Cerebellar cortex (tissue), 1 donor: ENCODE data around the gene R3HDM4.

Experiments used
- DNase-seq: peaks from one replicate; pipeline ENCODE4 v3.0.0-alpha.2; 2015; ENCODE audit warnings: low spot score

R3HDM4 gene

GRCh38 chr19:947090-947706, 34.2 kb upstream of the R3HDM4 start:
- DNase-seq: no peak

- DNase-seq: no peak
Measured at GRCh38 chr19:945401-946252, 32.6 kb upstream of the R3HDM4 start.

GRCh38 chr19:944663-945241, 31.7 kb upstream of the R3HDM4 start:
- no peak for DNase-seq

- no peak for DNase-seq
Measured at GRCh38 chr19:944171-944567, 31.1 kb upstream of the R3HDM4 start.

- DNase-seq: no peak
Measured at GRCh38 chr19:943551-944170, 30.6 kb upstream of the R3HDM4 start.

- DNase-seq: no peak
Measured at GRCh38 chr19:942133-942645, 29.2 kb upstream of the R3HDM4 start.

GRCh38 chr19:941292-942132, 28.5 kb upstream of the R3HDM4 start:
- no peak for DNase-seq

GRCh38 chr19:940591-941291, 27.7 kb upstream of the R3HDM4 start:
- DNase-seq: no peak

GRCh38 chr19:939922-940321, 26.9 kb upstream of the R3HDM4 start:
- no peak for DNase-seq

GRCh38 chr19:939439-939838, 26.4 kb upstream of the R3HDM4 start:
- DNase-seq: no peak

- no peak for DNase-seq
Measured at GRCh38 chr19:938233-938923, 25.4 kb upstream of the R3HDM4 start.

GRCh38 chr19:937259-937694, 24.3 kb upstream of the R3HDM4 start:
- DNase-seq: no peak

GRCh38 chr19:936175-936546, 23.1 kb upstream of the R3HDM4 start:
- DNase-seq: no peak

- peak; percentile 64 for DNase-seq
Measured at GRCh38 chr19:934865-935479, 22.0 kb upstream of the R3HDM4 start.

- no peak for DNase-seq
Measured at GRCh38 chr19:934197-934840, 21.3 kb upstream of the R3HDM4 start.

GRCh38 chr19:933553-933882, 20.5 kb upstream of the R3HDM4 start:
- no peak for DNase-seq

GRCh38 chr19:932648-933552, 19.9 kb upstream of the R3HDM4 start:
- DNase-seq: peak; percentile 64

- DNase-seq: no peak
Measured at GRCh38 chr19:931860-932647, 19.0 kb upstream of the R3HDM4 start.
